Measurements from ENCODE around the gene CNTNAP2. TPM values are rescaled to one million over a fixed set of nuclear protein-coding genes. Genes with fewer than 3 reads are reported as not detected.

The CNTNAP2 gene
- total and polyA plus RNA-seq, 9 donors, result 0.24 to 7.0 (median 1.5) TPM

- intact Hi-C loops (cut with DNase I), result no loop called here
Observed at GRCh38 chr7:148095066-148095465, 1978.5 kb downstream of the CNTNAP2 start.

GRCh38 chr7:148104136-148104716 is 1987.6 kb downstream of the CNTNAP2 start:
- no peaks in the 10 kb centered on the region for H3K36me3 ChIP-seq
- intact Hi-C loops (cut with DNase I), result no loop called here
- H3K27ac ChIP-seq, result no peak overlapping the region
- TF ChIP-seq POLR2A (IDR thresholded peaks at IDR 0.05) (no peak), CTCF (IDR thresholded peaks at IDR 0.05) (no peak), EP300 (IDR thresholded peaks at IDR 0.05) (no peak)
- no peaks in the 10 kb centered on the region for H3K4me1 ChIP-seq (ENCODE audit: insufficient read depth)
- H3K4me3 ChIP-seq, result no peak overlapping the region
- WGBS, 3 donors, result 46 to 53% (median 49%) methylated on average over 4 of the region's 4 CpGs
- no peaks in the 10 kb centered on the region for H3K9me3 ChIP-seq
- no peak for DNase-seq
- H3K27me3 ChIP-seq, result no peaks in the 10 kb centered on the region

More at GRCh38 chr7:148095066-148095465, 1978.5 kb downstream of the CNTNAP2 start:
- no peaks in the 10 kb centered on the region for H3K27me3 ChIP-seq
- WGBS, 3 donors, result 6 to 13% (median 12%) methylated on average over 8 of the region's 8 CpGs
- no peak overlapping the region for H3K27ac ChIP-seq
- H3K9me3 ChIP-seq, result no peaks in the 10 kb centered on the region
- no peak for TF ChIP-seq POLR2A (IDR thresholded peaks at IDR 0.05)
- no peak for TF ChIP-seq CTCF (IDR thresholded peaks at IDR 0.05)
- no peak for TF ChIP-seq EP300 (IDR thresholded peaks at IDR 0.05)
- peak; percentile 21 to 50 (median 37) for DNase-seq
- H3K4me3 ChIP-seq, result no peak overlapping the region
- no peaks in the 10 kb centered on the region for H3K36me3 ChIP-seq
- no peaks in the 10 kb centered on the region for H3K4me1 ChIP-seq (ENCODE audit: insufficient read depth)

GRCh38 chr7:148104924-148105323 is 1988.3 kb downstream of the CNTNAP2 start:
- DNase-seq, result no peak
- no peaks in the 10 kb centered on the region for H3K27me3 ChIP-seq
- no peak overlapping the region for H3K4me3 ChIP-seq
- no peaks in the 10 kb centered on the region for H3K36me3 ChIP-seq
- TF ChIP-seq EP300 (IDR thresholded peaks at IDR 0.05), result no peak
- no peak for TF ChIP-seq POLR2A (IDR thresholded peaks at IDR 0.05)
- TF ChIP-seq CTCF (IDR thresholded peaks at IDR 0.05), result no peak
- 90 to 97% (median 97%) methylated on average over 2 of the region's 2 CpGs for WGBS, 3 donors
- H3K4me1 ChIP-seq (ENCODE audit: insufficient read depth), result no peaks in the 10 kb centered on the region
- no peaks in the 10 kb centered on the region for H3K9me3 ChIP-seq
- intact Hi-C loops (cut with DNase I), result no loop called here
- H3K27ac ChIP-seq, result no peak overlapping the region

GRCh38 chr7:148105853-148106252 is 1989.3 kb downstream of the CNTNAP2 start:
- no peak overlapping the region for H3K4me3 ChIP-seq
- no peaks in the 10 kb centered on the region for H3K27me3 ChIP-seq
- no peak overlapping the region for H3K27ac ChIP-seq
- DNase-seq, result no peak
- WGBS, 3 donors, result 94 to 100% (median 100%) methylated on average over 1 of the region's 1 CpG
- no peak for TF ChIP-seq POLR2A (IDR thresholded peaks at IDR 0.05)
- no peak for TF ChIP-seq EP300 (IDR thresholded peaks at IDR 0.05)
- no peak for TF ChIP-seq CTCF (IDR thresholded peaks at IDR 0.05)
- no peaks in the 10 kb centered on the region for H3K36me3 ChIP-seq
- intact Hi-C loops (cut with DNase I), result no loop called here
- no peaks in the 10 kb centered on the region for H3K4me1 ChIP-seq (ENCODE audit: insufficient read depth)
- H3K9me3 ChIP-seq, result no peaks in the 10 kb centered on the region
